ENCODE data around the gene N4BP2L2.

GRCh38 chr13:32587811-32588170 lies 49.2 kb upstream of the N4BP2L2 start:
- TF ChIP-seq CTCF (IDR thresholded peaks at IDR 0.05) (no peak), EZH2 (IDR thresholded peaks at IDR 0.05) (no peak), EZH2phosphoT487 (IDR thresholded peaks at IDR 0.05) (no peak)

Measured in neural progenitor cell (in vitro differentiated cells).